Fibroblast of mammary gland (primary cell): ENCODE measurements around the gene EIF4G3.
"Not testable (repeated sequence)": the region's sequence is repeated elsewhere in the genome, so short reads cannot be mapped to it uniquely, and the experiment has no call there.

Source experiments
- DNase-seq: peaks from one replicate; pipeline ENCODE4 v3.0.0-alpha.2; 2010; ENCODE audit warnings: low read depth
- H3K4me3 ChIP-seq: 2 replicates; pipeline ENCODE4 v1.5.1; 2011; ENCODE audit warnings: low read depth, mild to moderate bottlenecking, low read length, moderate library complexity; ENCODE audit not compliant: control insufficient read depth
- TF ChIP-seq, protein P1 (sequence below): conservative IDR thresholded peaks from 2 replicates; pipeline ENCODE4 v1.5.1; 2011; ENCODE audit warnings: low read depth, low read length, inconsistent platforms; ENCODE audit not compliant: control insufficient read depth, insufficient read depth

EIF4G3 gene

DNA sequence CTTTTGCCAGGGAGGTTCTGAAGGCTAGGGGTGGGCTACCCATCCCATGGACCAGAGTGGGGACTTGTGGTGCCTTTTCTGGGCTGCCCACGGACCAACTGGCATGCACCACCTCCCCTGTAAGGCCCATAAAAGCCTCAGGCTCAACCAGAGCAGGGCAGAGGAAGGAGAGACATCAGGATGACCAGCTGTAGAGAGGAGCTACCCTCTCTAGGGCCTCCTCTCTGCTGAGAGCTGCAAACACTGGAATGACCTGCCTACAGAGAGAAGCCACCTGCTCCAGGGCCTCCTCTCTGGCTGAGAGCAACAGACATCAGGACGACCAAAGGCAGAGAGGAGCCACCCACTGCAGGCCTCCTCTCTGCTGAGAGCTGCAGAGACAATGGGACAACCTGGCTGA, 140.9 kb downstream of the EIF4G3 start:
- no peak for DNase-seq
- TF ChIP-seq, protein P1, sequence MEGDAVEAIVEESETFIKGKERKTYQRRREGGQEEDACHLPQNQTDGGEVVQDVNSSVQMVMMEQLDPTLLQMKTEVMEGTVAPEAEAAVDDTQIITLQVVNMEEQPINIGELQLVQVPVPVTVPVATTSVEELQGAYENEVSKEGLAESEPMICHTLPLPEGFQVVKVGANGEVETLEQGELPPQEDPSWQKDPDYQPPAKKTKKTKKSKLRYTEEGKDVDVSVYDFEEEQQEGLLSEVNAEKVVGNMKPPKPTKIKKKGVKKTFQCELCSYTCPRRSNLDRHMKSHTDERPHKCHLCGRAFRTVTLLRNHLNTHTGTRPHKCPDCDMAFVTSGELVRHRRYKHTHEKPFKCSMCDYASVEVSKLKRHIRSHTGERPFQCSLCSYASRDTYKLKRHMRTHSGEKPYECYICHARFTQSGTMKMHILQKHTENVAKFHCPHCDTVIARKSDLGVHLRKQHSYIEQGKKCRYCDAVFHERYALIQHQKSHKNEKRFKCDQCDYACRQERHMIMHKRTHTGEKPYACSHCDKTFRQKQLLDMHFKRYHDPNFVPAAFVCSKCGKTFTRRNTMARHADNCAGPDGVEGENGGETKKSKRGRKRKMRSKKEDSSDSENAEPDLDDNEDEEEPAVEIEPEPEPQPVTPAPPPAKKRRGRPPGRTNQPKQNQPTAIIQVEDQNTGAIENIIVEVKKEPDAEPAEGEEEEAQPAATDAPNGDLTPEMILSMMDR, result no peak
- H3K4me3 ChIP-seq, result no peak overlapping the region

DNA sequence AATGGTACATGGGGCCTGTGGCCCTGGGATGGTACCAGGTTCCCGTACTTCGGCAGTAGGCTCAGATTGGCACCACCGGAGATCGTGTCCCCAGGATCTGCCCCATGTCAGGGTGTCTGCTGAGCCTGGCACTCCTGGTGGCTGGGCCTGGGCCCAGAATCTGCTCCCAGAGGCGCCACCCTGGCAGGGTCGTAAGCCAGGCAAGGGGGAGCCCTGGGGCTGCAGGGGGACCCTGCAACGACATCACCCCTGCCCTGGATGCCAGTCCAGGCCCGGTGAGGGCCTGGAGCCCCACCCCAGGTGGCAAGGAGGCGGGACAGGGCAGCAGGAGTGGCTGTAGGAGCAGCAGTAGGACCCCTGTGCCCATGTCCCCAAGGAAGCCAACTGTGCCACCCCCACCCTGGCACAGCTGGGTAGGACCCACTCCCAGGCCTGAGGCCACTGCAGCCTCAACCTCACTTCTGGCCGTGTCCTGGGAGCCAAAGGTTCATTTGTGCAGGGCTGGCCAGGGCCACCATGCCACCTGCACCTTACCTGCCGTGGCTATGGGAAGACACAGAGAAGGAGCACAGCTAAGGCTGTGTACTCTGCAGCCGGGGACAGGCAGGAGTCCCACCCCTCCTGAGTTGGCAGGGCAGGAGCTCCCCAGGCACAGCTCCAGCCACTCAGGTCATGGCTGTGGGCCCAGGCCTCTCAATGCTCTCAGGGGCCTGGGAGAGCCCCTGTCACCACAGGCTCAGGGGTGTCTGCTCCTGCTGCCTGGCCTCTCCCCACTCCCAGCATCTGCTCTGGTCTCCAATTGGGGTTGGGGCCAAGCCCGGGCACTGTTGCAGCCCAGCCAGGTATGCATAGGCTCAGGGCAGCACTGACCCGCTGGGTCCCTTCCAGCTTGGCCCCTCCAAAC, 141.7 kb downstream of the EIF4G3 start:
- TF ChIP-seq, protein P1, result no peak
- no peak for DNase-seq
- H3K4me3 ChIP-seq, result no peak overlapping the region

DNA sequence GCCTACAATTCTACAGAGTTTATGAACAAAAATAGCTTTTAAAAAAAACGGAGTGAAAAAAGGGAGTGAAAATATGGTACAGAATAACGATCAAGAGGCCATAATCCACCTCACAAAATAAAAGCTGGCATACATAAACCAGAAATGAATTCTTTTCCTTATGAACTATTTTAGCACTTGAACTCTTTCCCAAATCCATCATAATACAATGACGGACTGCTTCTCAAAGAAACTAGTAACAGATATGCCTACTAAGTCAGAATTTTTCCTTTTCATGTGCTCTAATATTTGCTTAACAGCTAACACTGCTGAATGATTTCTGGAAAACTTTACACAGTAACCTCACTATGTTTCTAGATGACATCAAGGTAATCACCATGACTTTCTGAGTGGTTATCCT, 144.0 kb downstream of the EIF4G3 start:
- TF ChIP-seq, protein P1, result no peak
- no peak for DNase-seq
- no peak overlapping the region for H3K4me3 ChIP-seq

DNA sequence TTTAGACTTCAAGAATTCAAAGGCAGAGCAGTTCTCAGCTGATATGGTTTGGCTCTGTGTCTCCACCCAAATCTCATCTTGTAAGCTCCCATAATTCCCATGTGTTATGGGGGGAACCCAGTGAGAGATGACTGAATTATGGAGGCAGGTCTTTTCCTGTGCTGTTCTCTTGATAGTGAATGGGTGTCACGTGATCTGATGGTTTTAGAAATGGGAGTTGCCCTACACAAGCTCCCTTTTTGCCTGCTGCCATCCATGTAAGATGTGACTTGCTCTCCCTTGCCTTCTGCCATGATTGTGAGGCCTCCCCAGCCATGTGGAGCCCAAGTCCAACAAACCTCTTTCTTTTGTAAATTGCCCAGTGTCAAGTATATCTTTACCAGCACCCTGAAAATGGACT, 146.5 kb downstream of the EIF4G3 start:
- TF ChIP-seq, protein P1, result no peak
- no peak for DNase-seq
- no peak overlapping the region for H3K4me3 ChIP-seq

DNA sequence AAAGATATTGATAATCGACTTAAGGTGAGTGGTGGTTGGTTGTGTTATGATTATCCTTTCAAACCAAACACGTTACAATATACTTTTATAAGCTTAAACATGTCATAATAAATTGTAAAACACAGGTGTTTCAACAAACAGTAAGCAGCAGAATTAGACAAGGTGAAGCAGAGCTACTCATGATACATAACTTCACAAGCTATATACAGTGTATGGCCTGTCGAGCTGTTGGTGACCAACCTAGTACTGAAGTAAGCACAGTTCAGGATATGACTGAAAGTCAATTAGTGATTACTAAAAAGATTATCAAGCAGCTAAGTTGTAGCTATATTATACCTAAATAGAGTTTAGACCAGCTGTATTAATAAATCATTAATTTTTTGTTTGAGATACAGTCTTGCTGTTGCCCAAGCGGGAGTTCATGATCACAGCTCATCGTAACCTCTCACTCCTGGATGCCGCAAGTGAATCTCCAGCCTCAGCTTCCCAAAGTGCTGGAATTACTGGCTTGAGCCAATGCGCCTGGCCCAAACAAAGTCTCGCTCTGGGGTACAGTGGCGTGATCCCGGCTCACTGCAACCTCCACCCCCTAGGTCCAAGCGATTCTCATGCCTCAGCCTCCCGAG, 148.1 kb downstream of the EIF4G3 start:
- TF ChIP-seq, protein P1, result no peak
- DNase-seq, result no peak
- no peak overlapping the region for H3K4me3 ChIP-seq

DNA sequence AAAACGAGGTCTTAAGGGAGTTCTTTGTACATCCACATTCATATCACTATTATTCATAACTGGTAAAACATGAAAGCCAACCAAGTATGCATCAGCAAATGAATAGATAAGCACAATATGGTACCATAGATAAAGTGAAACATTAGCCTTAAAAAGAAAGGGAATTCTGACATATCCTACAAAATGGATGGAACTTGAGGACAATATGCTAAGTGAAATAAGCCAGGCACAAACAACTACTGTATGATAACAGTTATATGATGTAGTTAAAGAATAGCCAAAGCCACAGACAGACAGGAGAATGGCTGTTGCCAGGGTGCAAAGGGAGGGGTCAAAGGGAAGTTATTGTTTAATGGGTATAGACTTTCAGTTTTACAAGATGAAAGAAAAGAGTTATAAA, 148.9 kb downstream of the EIF4G3 start:
- no peak overlapping the region for H3K4me3 ChIP-seq
- TF ChIP-seq, protein P1, result no peak
- DNase-seq, result no peak

DNA sequence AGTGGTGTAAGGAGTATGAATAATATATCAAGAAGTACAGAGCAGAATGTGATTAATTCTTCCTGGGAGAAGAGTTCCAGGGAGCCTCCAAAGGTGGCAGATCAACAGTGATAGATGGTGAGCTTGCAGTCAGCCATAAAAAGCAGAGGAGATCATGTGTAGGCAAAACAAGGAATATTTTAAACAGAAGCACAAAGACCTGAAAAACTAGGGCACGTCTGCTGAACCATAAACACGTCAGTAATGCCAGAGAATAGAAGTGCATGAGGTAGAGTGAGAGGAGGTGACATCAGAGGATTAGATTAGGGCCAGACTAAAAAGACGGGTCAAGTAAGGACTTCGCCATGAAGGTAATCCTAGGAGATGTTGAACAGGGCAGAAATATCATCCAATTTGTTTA, 151.8 kb downstream of the EIF4G3 start:
- DNase-seq, result no peak
- TF ChIP-seq, protein P1, result no peak
- no peak overlapping the region for H3K4me3 ChIP-seq

DNA sequence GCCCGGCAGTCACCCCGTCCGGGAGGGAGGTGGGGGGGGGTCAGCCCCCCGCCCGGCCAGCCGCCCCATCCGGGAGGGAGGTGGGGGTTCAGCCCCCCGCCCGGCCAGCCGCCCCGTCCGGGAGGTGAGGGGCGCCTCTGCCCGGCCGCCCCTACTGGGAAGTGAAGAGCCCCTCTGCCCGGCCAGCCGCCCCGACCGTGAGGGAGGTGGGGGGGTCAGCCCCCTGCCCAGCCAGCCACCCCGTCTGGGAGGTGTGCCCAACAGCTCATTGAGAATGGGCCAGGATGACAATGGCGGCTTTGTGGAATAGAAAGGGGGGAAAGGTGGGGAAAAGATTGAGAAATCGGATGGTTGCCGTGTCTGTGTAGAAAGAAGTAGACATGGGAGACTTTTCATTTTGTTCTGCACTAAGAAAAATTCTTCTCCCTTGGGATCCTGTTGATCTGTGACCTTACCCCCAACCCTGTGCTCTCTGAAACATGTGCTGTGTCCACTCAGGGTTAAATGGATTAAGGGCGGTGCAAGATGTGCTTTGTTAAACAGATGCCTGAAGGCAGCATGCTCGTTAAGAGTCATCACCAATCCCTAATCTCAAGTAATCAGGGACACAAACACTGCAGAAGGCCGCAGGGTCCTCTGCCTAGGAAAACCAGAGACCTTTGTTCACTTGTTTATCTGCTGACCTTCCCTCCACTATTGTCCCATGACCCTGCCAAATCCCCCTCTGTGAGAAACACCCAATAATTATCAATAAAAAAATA, 152.4 kb downstream of the EIF4G3 start:
- DNase-seq, H3K4me3 ChIP-seq: not testable (repeated sequence)
